MCF 10A (cell line): ENCODE measurements around the gene ARHGAP4. TPM values are rescaled to one million over a fixed set of nuclear protein-coding genes. Genes with fewer than 3 reads are reported as not detected.

Source experiments
- BruUV-seq: library from RNA; stranded (reverse); fragments of 400-500 nt; replicated peaks from 2 replicates; lab custom pipeline; 2021; lab: Mats Ljungman, UMichigan
- CTCF ChIA-PET: fragments of 300-600 bp; sonication (Branson Sonifier 250); formaldehyde crosslinking; extraction: SDS; loops from one replicate; lab custom pipeline; 2021; ENCODE audit warnings: antibody characterized with exemption, inconsistent platforms; lab: Yijun Ruan, JAX
- POLR2A ChIA-PET: fragments of 300-600, 350-650 bp; sonication (Branson Sonifier 250); formaldehyde crosslinking; extraction: SDS; loops from one replicate; lab custom pipeline; 2020; ENCODE audit warnings: antibody characterized with exemption, inconsistent platforms; lab: Yijun Ruan, JAX
- DNase-seq: peaks from one replicate; pipeline ENCODE4 v3.0.0-alpha.2; 2018; ENCODE audit not compliant: unreplicated experiment
- H3K27ac Mint-ChIP-seq: one replicate; pipeline ENCODE4 v1.8.0; 2022; ENCODE audit warnings: mild to moderate bottlenecking, low read depth, mixed read lengths; ENCODE audit not compliant: unreplicated experiment
- H3K27me3 Mint-ChIP-seq: one replicate; pipeline ENCODE4 v1.8.0; 2022; ENCODE audit warnings: mixed read lengths; ENCODE audit not compliant: insufficient read depth, unreplicated experiment
- H3K36me3 Mint-ChIP-seq: one replicate; pipeline ENCODE4 v1.8.0; 2022; ENCODE audit warnings: mild to moderate bottlenecking, moderate library complexity, mixed read lengths; ENCODE audit not compliant: insufficient read depth, unreplicated experiment
- H3K4me1 Mint-ChIP-seq: one replicate; pipeline ENCODE4 v1.8.0; 2022; ENCODE audit warnings: mixed read lengths; ENCODE audit not compliant: insufficient read depth, unreplicated experiment
- H3K4me3 Mint-ChIP-seq: one replicate; pipeline ENCODE4 v1.8.0; 2022; ENCODE audit warnings: mild to moderate bottlenecking, moderate library complexity, mixed read lengths; ENCODE audit not compliant: unreplicated experiment
- H3K9me3 Mint-ChIP-seq: one replicate; pipeline ENCODE4 v1.8.0; 2022; ENCODE audit warnings: mixed read lengths; ENCODE audit not compliant: unreplicated experiment
- intact Hi-C: fragments of 100-400 bp; cut with micrococcal nuclease; formaldehyde crosslinking; loops from 2 replicates; pipeline ENCODE4 v1.14.1; 2022
- total RNA-seq: library from RNA; stranded (reverse); gene quantifications from 2 replicates; pipeline ENCODE4 v1.2.3, GENCODE V29; 2022
- TF ChIP-seq, protein P1 (sequence below): fragments of 200-600 bp; IDR thresholded peaks from one replicate; pipeline ENCODE4 v1.8.0; 2022; ENCODE audit warnings: antibody characterized with exemption, mild to moderate bottlenecking; ENCODE audit not compliant: unreplicated experiment

Gene ARHGAP4
- total RNA-seq, 1 experiment from 2014 or later: 2.3 TPM

DNA sequence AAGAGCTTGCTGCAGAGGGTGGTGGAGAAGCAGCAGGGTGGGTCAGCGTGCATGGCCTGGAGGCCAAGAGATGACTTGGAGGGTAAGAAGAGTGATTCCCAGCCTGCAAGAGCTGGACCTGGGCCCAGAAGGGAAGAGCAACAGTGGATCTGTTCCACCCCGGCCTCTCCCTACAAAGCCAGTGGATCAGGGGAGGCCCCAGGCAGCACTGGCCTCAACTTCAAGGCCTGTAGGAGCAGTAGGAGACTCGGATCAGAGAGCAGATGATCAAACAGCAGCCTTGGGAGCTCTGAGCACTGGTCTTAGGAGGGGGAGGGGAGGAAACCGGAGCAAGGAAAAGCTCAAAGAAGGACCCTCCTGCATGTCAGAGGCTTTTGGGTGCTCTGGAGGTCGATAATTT is 47.7 kb downstream of the ARHGAP4 start:
- H3K9me3 Mint-ChIP-seq: no peaks in the 10 kb centered on the region
- ChIA-PET CTCF (interaction anchor here (0.6 kb wide), 1 partner anchor 67 kb away, joined by 3 read pairs; no protein-coding TSS in a partner anchor), POLR2A (no interaction called here)
- intact Hi-C loops: no loop called here
- H3K27me3 Mint-ChIP-seq: peaks cover 45% of the 10 kb centered on the region
- DNase-seq: no peak
- no peak overlapping the region for H3K4me3 Mint-ChIP-seq
- BruUV-seq: no TSS peak
- no peaks in the 10 kb centered on the region for H3K36me3 Mint-ChIP-seq
- H3K27ac Mint-ChIP-seq: no peak overlapping the region
- H3K4me1 Mint-ChIP-seq: no peaks in the 10 kb centered on the region
- TF ChIP-seq, protein P1, sequence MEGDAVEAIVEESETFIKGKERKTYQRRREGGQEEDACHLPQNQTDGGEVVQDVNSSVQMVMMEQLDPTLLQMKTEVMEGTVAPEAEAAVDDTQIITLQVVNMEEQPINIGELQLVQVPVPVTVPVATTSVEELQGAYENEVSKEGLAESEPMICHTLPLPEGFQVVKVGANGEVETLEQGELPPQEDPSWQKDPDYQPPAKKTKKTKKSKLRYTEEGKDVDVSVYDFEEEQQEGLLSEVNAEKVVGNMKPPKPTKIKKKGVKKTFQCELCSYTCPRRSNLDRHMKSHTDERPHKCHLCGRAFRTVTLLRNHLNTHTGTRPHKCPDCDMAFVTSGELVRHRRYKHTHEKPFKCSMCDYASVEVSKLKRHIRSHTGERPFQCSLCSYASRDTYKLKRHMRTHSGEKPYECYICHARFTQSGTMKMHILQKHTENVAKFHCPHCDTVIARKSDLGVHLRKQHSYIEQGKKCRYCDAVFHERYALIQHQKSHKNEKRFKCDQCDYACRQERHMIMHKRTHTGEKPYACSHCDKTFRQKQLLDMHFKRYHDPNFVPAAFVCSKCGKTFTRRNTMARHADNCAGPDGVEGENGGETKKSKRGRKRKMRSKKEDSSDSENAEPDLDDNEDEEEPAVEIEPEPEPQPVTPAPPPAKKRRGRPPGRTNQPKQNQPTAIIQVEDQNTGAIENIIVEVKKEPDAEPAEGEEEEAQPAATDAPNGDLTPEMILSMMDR: no peak

GRCh38 chrX:153877571-153878261 is 48.3 kb downstream of the ARHGAP4 start:
- H3K27me3 Mint-ChIP-seq: peaks cover 49% of the 10 kb centered on the region
- intact Hi-C loops: no loop called here
- no peaks in the 10 kb centered on the region for H3K36me3 Mint-ChIP-seq
- no peaks in the 10 kb centered on the region for H3K4me1 Mint-ChIP-seq
- ChIA-PET POLR2A (no interaction called here), CTCF (interaction anchor here (0.6 kb wide), 2 partner anchors 66 to 342 kb away, joined by 3 read pairs; no protein-coding TSS in a partner anchor)
- no peaks in the 10 kb centered on the region for H3K9me3 Mint-ChIP-seq
- no peak overlapping the region for H3K27ac Mint-ChIP-seq
- no peak overlapping the region for H3K4me3 Mint-ChIP-seq
- BruUV-seq: no TSS peak
- no peak for DNase-seq
- TF ChIP-seq, protein P1: no peak

- intact Hi-C loops: no loop called here
- H3K27me3 Mint-ChIP-seq: peaks cover 48% of the 10 kb centered on the region
- DNase-seq: no peak
- no TSS peak for BruUV-seq
- H3K27ac Mint-ChIP-seq: no peak overlapping the region
- ChIA-PET POLR2A (no interaction called here), CTCF (no interaction called here)
- no peaks in the 10 kb centered on the region for H3K36me3 Mint-ChIP-seq
- H3K9me3 Mint-ChIP-seq: no peaks in the 10 kb centered on the region
- H3K4me3 Mint-ChIP-seq: no peak overlapping the region
- no peaks in the 10 kb centered on the region for H3K4me1 Mint-ChIP-seq
- TF ChIP-seq, protein P1: no peak
Observed at GRCh38 chrX:153876112-153876491, 50.0 kb downstream of the ARHGAP4 start.

GRCh38 chrX:153875391-153876111 is 50.5 kb downstream of the ARHGAP4 start:
- no peaks in the 10 kb centered on the region for H3K4me1 Mint-ChIP-seq
- no peak overlapping the region for H3K4me3 Mint-ChIP-seq
- BruUV-seq: no TSS peak
- H3K9me3 Mint-ChIP-seq: no peaks in the 10 kb centered on the region
- ChIA-PET CTCF (no interaction called here), POLR2A (no interaction called here)
- peak; percentile 42 for DNase-seq
- TF ChIP-seq, protein P1: no peak
- intact Hi-C loops: no loop called here
- H3K27me3 Mint-ChIP-seq: peaks cover 48% of the 10 kb centered on the region
- H3K36me3 Mint-ChIP-seq: no peaks in the 10 kb centered on the region
- no peak overlapping the region for H3K27ac Mint-ChIP-seq
